Activated B cell treated with CpG ODN at 0.5 μM for 24 hours (primary cell): Measurements from ENCODE around the gene MEP1A. TPM values are rescaled to one million over a fixed set of nuclear protein-coding genes. Genes with fewer than 3 reads are reported as not detected.
"Not testable (repeated sequence)": the region's sequence is repeated elsewhere in the genome, so short reads cannot be mapped to it uniquely, and the experiment has no call there.

Source experiments
- ATAC-seq: fragments of 200-7000 bp; cut with Tn5 transposase; one replicate; pipeline ENCODE4 v1.10.0; 2021; ENCODE audit warnings: low read depth, mild to moderate bottlenecking, moderate library complexity
- CTCF ChIA-PET: fragments of 350-600 bp; sonication (Branson Sonifier 250); formaldehyde crosslinking; loops from one replicate; lab custom pipeline; 2021; ENCODE audit warnings: antibody characterized with exemption; lab: Charles Lee
- POLR2A ChIA-PET: fragments of 350-600 bp; sonication (Branson Sonifier 250); formaldehyde crosslinking; loops from one replicate; lab custom pipeline; 2021; ENCODE audit warnings: antibody characterized with exemption; lab: Charles Lee
- DNase-seq: peaks from one replicate; pipeline ENCODE4 v3.0.0; 2022
- H3K27ac Mint-ChIP-seq: one replicate; pipeline ENCODE4 v1.8.0; 2020; ENCODE audit warnings: mixed read lengths
- H3K27me3 Mint-ChIP-seq: one replicate; pipeline ENCODE4 v1.8.0; 2021; ENCODE audit warnings: mixed read lengths
- H3K36me3 Mint-ChIP-seq: one replicate; pipeline ENCODE4 v1.8.0; 2021; ENCODE audit warnings: low read depth, mixed read lengths
- H3K4me1 Mint-ChIP-seq: one replicate; pipeline ENCODE4 v1.8.0; 2021; ENCODE audit warnings: mixed read lengths
- H3K4me3 Mint-ChIP-seq: one replicate; pipeline ENCODE4 v1.8.0; 2020; ENCODE audit warnings: mild to moderate bottlenecking, mixed read lengths
- H3K9me3 Mint-ChIP-seq: one replicate; pipeline ENCODE4 v1.8.0; 2020; ENCODE audit warnings: mixed read lengths
- CTCF ChIP-seq: fragments of 200-600 bp; IDR thresholded peaks from one replicate; pipeline ENCODE4 v1.8.0; 2022; ENCODE audit warnings: antibody characterized with exemption, mild to moderate bottlenecking
- intact Hi-C: fragments of 100-400 bp; cut with micrococcal nuclease; formaldehyde crosslinking; loops from one replicate; pipeline ENCODE4 v1.15.1; 2024
- total RNA-seq: library from RNA; stranded (reverse); gene quantifications from 2 replicates; pipeline ENCODE4 v1.2.3, GENCODE V29; 2022

The MEP1A gene
- total RNA-seq, 1 donor from 2014 or later = not detected

DNA sequence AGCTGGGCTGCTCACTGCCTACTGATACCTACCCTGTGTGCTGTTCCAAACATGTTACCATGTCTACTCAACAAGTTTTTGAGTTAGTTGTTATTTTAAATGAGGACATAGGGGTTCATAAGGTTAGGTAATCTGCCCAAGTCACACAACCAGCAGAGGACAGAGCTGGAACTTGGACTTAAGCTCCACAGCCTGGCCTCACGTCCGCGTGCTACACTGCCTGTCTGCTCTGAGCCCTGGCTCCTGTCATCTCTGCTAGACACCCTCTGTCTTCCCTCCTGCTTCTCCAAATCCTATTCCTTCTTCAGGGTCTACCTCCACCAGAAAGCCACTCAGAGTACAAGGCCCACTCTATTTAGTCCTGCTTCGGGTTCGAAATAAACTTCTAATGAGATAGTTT is 28.2 kb upstream of the MEP1A start:
- ChIA-PET CTCF (no interaction called here), POLR2A (no interaction called here)
- ATAC-seq = no peak
- H3K4me1 Mint-ChIP-seq = no peaks in the 10 kb centered on the region
- H3K27ac Mint-ChIP-seq = no peak overlapping the region
- intact Hi-C loops = no loop called here
- peaks cover 8% of the 10 kb centered on the region for H3K9me3 Mint-ChIP-seq
- H3K4me3 Mint-ChIP-seq = no peak overlapping the region
- no peaks in the 10 kb centered on the region for H3K36me3 Mint-ChIP-seq
- no peak for DNase-seq
- TF ChIP-seq CTCF = no peak
- peaks cover 4% of the 10 kb centered on the region for H3K27me3 Mint-ChIP-seq

GRCh38 chr6:46772016-46772415 is 21.2 kb upstream of the MEP1A start:
- Mint-ChIP-seq H3K27ac (no peak overlapping the region), H3K4me3 (no peak overlapping the region), H3K36me3 (no peaks in the 10 kb centered on the region), H3K27me3 (peaks cover 2% of the 10 kb centered on the region), H3K9me3 (peaks cover 5% of the 10 kb centered on the region), H3K4me1 (peaks cover 2% of the 10 kb centered on the region)
- POLR2A ChIA-PET = no interaction called here
- intact Hi-C loops = no loop called here
- no peak for DNase-seq
- TF ChIP-seq CTCF = no peak
- CTCF ChIA-PET = no interaction called here
- no peak for ATAC-seq

GRCh38 chr6:46772762-46773161 is 20.4 kb upstream of the MEP1A start:
- peaks cover 2% of the 10 kb centered on the region for H3K4me1 Mint-ChIP-seq
- H3K36me3 Mint-ChIP-seq = no peaks in the 10 kb centered on the region
- intact Hi-C loops = no loop called here
- CTCF ChIA-PET = no interaction called here
- no peak for ATAC-seq
- H3K4me3 Mint-ChIP-seq = no peak overlapping the region
- H3K27ac Mint-ChIP-seq = no peak overlapping the region
- no peak for DNase-seq
- POLR2A ChIA-PET = no interaction called here
- peaks cover 2% of the 10 kb centered on the region for H3K27me3 Mint-ChIP-seq
- peaks cover 2% of the 10 kb centered on the region for H3K9me3 Mint-ChIP-seq
- TF ChIP-seq CTCF = no peak

DNA sequence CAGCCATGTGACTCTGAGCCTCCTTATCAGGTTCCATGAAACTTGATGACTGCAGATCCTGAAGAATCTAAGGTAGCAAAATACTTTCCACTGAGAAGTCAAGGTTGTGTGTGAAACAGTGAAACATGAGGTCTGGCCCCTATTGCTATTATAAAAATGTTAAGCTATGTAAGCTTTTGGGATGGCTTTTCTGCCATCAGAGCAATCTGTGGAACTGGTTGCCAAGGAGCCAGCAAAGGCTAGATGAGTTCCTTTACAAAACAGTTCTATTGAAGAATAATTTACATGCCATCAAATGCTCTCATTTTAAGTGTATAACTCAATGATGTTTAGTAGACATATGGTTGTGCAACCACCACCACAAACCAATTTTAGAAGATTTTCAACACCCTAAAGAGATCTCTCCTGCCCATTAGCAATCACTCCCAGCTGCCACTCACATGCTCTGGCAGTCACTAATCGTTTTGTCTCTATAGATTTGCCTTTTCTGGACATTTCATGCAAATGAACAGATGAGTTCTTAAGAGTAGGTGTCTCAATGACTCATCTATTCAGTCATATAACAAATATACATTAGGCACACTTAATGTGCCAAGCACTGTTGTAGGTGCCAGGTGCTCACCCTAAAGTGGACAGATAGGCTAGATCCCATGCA is 19.9 kb upstream of the MEP1A start:
- no peak overlapping the region for H3K4me3 Mint-ChIP-seq
- ATAC-seq (no peak), DNase-seq (no peak)

DNA sequence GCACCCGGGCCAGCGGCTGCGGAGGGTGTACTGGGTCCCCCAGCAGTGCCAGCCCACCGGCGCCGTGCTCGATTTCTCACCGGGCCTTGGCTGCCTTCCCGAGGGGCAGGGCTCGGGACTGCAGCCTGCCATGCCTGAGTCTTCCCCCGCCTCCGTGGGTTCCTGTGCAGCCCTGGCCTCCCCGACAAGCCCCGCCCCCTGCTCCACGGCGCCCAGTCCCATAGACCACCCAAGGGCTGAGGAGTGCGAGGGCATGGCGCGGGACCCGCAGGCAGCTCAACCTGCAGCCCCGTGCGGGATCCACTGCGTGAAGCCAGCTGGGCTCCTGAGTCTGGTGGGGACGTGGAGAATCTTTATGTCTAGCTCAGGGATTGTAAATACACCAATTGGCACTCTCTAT is 18.5 kb upstream of the MEP1A start:
- DNase-seq, H3K4me1 Mint-ChIP-seq, H3K27ac Mint-ChIP-seq, H3K36me3 Mint-ChIP-seq, intact Hi-C loops, H3K9me3 Mint-ChIP-seq, H3K4me3 Mint-ChIP-seq, ATAC-seq, POLR2A ChIA-PET, H3K27me3 Mint-ChIP-seq, CTCF ChIA-PET: not testable (repeated sequence)

More for the DNA sequence above, 19.9 kb upstream of the MEP1A start:
- TF ChIP-seq CTCF = no peak
- Mint-ChIP-seq H3K9me3 (no peaks in the 10 kb centered on the region), H3K36me3 (no peaks in the 10 kb centered on the region), H3K27me3 (peaks cover 2% of the 10 kb centered on the region), H3K27ac (no peak overlapping the region), H3K4me1 (peaks cover 2% of the 10 kb centered on the region)
- intact Hi-C loops = no loop called here
- POLR2A ChIA-PET = no interaction called here
- CTCF ChIA-PET = no interaction called here
